Suprapubic skin (tissue), 3 donors: Measurements from ENCODE around the gene COMMD7.

Experiments used
- EP300 ChIP-seq: sonication (generic); formaldehyde crosslinking; IDR thresholded peaks from one replicate; pipeline ENCODE4 v1.6.1; 2017; ENCODE audit warnings: antibody characterized with exemption
- POLR2A ChIP-seq, 2 donors: fragments of 450-650 bp; IDR thresholded peaks; one replicate each; pipeline ENCODE4 v1.6.1; 2017; ENCODE audit warnings: antibody characterized with exemption in 2 of 2, mild to moderate bottlenecking in 2 of 2, moderate library complexity in 2 of 2
- TF ChIP-seq, protein P1 (sequence below), 2 donors: fragments of 200-600 bp in 1 of 2; fragments of 450-650 bp in 1 of 2; sonication (generic) in 1 of 2; IDR thresholded peaks; one replicate each; pipeline ENCODE4 v1.5.1; 2016 to 2019; ENCODE audit warnings: antibody characterized with exemption in 2 of 2, mild to moderate bottlenecking in 1 of 2, moderate library complexity in 1 of 2

DNA sequence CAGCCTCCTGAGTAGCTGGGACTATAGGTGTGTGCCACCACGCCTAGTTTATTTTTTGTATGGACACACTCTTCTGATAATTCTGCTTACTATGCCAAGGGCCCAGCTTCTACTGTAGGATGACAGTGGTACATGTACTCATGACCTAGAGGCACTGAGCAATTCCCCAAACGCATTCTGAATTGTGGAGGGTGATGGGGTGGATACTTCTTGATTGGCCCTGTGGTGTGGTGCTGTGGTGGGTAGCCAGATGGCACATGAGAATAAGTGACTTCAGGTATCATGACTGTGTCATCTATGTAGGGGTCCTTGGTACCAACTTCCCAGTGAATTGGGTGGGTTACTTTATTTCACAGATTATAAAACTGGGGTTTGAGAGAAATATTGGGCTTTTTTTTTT is 30.0 kb upstream of the COMMD7 start:
- TF ChIP-seq POLR2A (IDR thresholded peaks at IDR 0.05) (no peak), EP300 (no peak)
- TF ChIP-seq, protein P1, sequence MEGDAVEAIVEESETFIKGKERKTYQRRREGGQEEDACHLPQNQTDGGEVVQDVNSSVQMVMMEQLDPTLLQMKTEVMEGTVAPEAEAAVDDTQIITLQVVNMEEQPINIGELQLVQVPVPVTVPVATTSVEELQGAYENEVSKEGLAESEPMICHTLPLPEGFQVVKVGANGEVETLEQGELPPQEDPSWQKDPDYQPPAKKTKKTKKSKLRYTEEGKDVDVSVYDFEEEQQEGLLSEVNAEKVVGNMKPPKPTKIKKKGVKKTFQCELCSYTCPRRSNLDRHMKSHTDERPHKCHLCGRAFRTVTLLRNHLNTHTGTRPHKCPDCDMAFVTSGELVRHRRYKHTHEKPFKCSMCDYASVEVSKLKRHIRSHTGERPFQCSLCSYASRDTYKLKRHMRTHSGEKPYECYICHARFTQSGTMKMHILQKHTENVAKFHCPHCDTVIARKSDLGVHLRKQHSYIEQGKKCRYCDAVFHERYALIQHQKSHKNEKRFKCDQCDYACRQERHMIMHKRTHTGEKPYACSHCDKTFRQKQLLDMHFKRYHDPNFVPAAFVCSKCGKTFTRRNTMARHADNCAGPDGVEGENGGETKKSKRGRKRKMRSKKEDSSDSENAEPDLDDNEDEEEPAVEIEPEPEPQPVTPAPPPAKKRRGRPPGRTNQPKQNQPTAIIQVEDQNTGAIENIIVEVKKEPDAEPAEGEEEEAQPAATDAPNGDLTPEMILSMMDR (IDR thresholded peaks at IDR 0.05) = no peak
